Choroid plexus epithelial cell (primary cell): ENCODE data around the gene ARSA.
A peak's percentile ranks its signal among the peaks of the same experiment; 100 is the strongest.
"Not testable (repeated sequence)": the region's sequence is repeated elsewhere in the genome, so short reads cannot be mapped to it uniquely, and the experiment has no call there.

Source experiments
- DNase-seq: peaks from one replicate; pipeline ENCODE4 v3.0.0-alpha.2; 2010; ENCODE audit warnings: low read depth
- H3K4me3 ChIP-seq: 2 replicates; pipeline ENCODE4 v1.5.1; 2011; ENCODE audit warnings: low read depth, mild to moderate bottlenecking, control low read depth, low read length, moderate library complexity
- TF ChIP-seq, protein P1 (sequence below): conservative IDR thresholded peaks from 2 replicates; pipeline ENCODE4 v1.5.1; 2011; ENCODE audit warnings: low read depth, mild to moderate bottlenecking, control low read depth, inconsistent platforms, low read length, moderate library complexity

ARSA gene

GRCh38 chr22:50622723-50623327, 5.1 kb downstream of the ARSA start:
- no peak for DNase-seq
- no peak overlapping the region for H3K4me3 ChIP-seq
- TF ChIP-seq, protein P1, sequence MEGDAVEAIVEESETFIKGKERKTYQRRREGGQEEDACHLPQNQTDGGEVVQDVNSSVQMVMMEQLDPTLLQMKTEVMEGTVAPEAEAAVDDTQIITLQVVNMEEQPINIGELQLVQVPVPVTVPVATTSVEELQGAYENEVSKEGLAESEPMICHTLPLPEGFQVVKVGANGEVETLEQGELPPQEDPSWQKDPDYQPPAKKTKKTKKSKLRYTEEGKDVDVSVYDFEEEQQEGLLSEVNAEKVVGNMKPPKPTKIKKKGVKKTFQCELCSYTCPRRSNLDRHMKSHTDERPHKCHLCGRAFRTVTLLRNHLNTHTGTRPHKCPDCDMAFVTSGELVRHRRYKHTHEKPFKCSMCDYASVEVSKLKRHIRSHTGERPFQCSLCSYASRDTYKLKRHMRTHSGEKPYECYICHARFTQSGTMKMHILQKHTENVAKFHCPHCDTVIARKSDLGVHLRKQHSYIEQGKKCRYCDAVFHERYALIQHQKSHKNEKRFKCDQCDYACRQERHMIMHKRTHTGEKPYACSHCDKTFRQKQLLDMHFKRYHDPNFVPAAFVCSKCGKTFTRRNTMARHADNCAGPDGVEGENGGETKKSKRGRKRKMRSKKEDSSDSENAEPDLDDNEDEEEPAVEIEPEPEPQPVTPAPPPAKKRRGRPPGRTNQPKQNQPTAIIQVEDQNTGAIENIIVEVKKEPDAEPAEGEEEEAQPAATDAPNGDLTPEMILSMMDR = no peak

- H3K4me3 ChIP-seq = no peak overlapping the region
- TF ChIP-seq, protein P1 = peak; percentile 33
- no peak for DNase-seq
Observed at GRCh38 chr22:50621948-50622722, 5.8 kb downstream of the ARSA start.

DNA sequence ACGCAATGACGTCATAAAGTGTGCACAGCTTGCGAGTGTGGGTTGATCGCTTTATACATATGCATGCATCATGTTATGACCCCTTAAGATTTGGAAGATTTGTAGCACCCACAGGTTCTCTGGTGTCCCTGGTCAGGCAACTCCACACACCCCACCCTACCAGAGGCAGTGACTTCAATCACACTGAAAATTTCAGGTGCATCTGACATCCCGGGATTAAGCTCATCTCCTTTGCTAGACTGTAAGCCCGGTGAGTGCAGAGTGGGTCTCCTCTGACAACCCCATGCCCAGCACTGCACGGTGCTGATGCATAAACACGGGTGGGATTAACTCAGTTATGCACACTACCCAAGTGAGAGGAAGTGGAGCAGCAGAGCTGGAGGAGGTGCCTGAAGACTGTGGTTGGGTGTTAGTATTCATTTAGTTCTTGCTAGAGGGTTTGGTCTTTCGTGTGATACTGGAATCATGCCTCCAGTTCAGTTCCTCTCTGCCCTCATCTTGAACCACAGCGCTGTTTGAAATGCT, 6.5 kb downstream of the ARSA start:
- no peak overlapping the region for H3K4me3 ChIP-seq
- DNase-seq = no peak
- TF ChIP-seq, protein P1 = no peak

GRCh38 chr22:50620593-50621355, 7.2 kb downstream of the ARSA start:
- peak; percentile 19 for DNase-seq
- TF ChIP-seq, protein P1 = no peak
- H3K4me3 ChIP-seq = peak overlapping the region; percentile 27

DNA sequence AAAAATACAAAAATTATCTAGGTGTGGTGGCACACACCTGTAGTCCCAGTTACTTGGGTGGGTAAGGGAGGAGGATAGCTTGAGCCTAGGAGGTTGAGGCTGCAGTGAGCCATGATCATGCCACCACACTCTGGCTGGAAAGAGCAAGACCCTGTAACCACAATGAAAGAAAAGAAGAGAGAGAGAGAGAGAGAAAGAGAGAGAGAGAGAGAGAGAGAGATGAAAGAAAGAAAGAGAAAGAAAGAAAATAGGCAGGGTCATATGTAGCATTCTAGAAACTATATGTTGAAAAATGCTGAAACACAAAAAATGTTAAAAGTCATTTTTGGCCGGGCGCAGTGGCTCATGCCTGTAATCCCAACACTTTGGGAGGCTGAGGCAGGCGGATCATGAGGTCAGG, 13.7 kb downstream of the ARSA start:
- H3K4me3 ChIP-seq, DNase-seq: not testable (repeated sequence)

DNA sequence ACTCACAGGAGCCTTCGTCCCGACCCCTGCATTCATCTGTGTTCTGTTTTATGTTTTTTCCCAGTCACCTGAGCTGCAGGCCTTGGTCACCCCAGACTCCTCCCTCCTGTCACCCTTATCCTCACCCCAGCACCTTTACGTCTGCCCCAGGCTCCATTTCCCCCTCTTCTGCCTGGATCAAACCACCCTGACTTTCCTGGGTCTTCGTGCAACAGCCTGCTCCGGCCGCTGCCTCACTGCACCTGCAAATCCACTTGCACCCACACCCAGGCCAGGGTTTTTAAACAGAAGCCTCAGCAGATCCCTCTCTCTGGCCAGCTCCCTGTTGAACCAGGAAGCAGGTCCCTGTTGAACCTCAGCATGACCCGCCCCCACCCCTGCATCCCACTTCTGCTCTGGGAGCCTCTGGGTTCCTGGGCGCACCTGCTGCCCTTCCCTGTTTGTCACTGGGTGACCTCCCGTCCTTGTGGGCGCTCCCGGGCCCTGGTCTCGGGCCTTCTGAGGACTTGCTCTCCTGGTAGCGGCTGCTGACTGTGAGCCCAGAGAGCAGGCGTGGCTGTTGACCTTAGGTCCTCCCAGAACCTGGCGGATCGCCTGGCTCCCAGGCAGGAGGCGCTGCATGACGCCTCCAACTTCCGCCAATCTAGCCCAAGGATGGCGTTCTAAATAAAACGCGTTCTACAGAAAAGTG, 14.5 kb downstream of the ARSA start:
- DNase-seq = peak; percentile 22
- TF ChIP-seq, protein P1 = peak; percentile 14
- no peak overlapping the region for H3K4me3 ChIP-seq
